AG09319 (cell line): Measurements from ENCODE around the gene UNC79.

Experiments
- DNase-seq: peaks from one replicate; pipeline ENCODE4 v3.0.0-alpha.2; 2010; ENCODE audit warnings: low read depth; ENCODE audit errors: extremely low read depth
- TF ChIP-seq, protein P1 (sequence below): IDR thresholded peaks from 2 replicates; pipeline ENCODE4 v1.5.1; 2011; ENCODE audit warnings: low read depth, mild to moderate bottlenecking, inconsistent platforms, low read length, moderate library complexity

The UNC79 gene

DNA sequence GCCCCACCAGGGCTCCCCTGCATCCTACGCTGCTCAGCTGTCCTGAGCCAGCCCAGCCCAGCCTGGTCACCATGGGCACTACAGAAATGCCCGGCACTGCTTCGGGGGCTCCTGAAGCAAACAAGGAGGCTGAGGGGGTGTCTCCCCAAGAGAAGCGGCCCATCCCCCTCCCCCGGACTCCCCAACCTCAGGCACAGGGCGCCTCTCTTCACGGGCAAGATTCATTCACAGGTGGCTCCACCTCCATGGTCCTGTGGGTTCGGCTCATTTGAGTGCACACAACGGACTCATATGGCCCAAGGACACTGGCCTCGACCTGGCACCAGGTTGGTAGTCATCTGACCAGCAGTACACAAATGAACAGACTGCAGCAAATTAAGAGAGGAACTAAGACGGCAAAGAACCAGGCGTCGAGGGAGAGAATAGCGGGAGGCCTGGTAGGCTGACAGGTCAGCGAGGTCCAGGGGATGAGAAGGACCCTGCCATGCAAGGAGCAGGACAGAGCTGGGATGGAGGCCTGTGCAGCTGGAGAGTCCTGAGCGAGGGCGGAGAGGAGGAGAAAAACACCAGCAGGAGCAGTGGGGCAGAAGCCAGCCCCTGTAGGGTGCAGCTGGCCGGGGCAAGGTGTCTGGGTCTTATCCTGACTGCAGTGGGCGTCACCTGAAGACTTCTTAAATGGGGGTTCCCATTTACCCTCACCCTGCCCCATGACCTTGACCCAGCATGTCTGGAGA, 297.3 kb downstream of the UNC79 start:
- TF ChIP-seq, protein P1, sequence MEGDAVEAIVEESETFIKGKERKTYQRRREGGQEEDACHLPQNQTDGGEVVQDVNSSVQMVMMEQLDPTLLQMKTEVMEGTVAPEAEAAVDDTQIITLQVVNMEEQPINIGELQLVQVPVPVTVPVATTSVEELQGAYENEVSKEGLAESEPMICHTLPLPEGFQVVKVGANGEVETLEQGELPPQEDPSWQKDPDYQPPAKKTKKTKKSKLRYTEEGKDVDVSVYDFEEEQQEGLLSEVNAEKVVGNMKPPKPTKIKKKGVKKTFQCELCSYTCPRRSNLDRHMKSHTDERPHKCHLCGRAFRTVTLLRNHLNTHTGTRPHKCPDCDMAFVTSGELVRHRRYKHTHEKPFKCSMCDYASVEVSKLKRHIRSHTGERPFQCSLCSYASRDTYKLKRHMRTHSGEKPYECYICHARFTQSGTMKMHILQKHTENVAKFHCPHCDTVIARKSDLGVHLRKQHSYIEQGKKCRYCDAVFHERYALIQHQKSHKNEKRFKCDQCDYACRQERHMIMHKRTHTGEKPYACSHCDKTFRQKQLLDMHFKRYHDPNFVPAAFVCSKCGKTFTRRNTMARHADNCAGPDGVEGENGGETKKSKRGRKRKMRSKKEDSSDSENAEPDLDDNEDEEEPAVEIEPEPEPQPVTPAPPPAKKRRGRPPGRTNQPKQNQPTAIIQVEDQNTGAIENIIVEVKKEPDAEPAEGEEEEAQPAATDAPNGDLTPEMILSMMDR, result no peak
- no peak for DNase-seq

DNA sequence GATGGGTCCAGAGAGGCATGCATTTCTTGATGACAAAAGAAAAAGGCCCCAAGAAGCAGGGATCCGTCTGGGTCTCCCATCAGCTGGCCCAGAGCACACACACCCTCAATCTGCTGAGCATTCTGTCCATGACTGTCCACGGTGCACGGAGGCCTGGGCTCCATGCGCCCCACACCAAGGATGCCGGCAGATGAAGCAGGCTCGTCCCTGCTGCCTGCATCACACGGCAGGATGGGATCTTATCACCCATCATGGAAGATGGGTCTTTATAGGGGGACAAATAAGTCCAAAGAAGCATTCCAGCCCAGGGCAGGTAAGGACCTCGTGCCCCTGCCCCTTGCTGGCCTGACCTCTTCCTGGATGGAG, 297.9 kb downstream of the UNC79 start:
- DNase-seq, result no peak
- TF ChIP-seq, protein P1, result no peak

DNA sequence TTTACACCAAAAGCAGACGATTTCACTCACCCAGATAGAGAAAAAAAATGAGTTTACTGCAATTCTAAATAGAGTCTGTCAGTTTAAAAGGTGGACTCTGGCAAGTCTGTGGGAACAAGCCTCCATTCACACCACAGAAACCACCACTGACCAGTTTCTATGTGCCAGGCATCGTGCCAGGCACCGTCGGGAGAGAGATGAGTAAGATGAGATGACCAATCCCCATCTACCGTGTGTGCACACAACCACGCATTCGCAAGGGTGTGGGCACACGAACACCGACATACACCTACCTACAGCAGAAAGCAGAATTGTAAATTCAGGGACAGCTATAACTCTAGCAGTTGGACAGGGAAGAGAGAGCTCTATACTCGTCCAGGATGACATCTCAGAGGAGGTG, 299.3 kb downstream of the UNC79 start:
- no peak for DNase-seq
- TF ChIP-seq, protein P1, result no peak

DNA sequence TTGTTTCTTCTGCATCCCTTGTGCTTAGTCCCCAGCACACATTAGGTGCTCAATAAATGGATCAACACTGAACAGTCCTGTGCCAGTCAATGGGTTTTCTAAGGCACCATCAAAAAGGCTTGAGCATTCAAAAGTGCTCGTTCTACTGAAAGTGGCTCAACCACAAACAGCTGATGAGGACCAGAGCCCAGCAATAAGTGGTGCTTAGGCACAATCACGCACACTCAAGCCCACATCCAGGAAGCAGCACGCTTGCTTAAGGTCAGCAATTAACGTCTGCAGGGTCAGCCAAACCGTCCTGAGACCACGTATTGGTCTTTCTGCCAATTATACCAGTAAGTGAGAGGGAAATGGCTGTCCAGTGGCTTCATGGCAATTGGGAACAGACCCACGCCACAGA, 301.0 kb downstream of the UNC79 start:
- no peak for DNase-seq
- TF ChIP-seq, protein P1, result no peak

DNA sequence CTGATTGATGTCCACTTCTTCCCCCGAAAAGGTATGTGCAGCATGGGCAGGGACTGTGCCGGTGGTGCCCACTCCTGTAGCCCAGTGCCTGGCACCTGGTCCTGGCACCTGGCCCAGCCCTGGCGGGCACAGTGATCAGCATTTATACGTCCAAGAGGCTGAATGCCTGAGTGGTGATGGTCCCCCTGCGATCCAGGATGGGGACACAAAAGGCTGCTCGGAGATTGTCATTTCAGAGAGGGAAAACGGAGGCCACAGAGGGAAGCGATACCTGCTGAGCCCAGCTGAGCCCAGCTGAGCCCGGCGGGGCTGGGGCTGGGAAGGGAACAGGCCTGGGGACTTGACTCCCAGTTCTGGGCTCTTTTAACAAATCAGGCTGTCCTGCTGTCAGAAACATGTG, 301.8 kb downstream of the UNC79 start:
- no peak for DNase-seq
- TF ChIP-seq, protein P1, result no peak

DNA sequence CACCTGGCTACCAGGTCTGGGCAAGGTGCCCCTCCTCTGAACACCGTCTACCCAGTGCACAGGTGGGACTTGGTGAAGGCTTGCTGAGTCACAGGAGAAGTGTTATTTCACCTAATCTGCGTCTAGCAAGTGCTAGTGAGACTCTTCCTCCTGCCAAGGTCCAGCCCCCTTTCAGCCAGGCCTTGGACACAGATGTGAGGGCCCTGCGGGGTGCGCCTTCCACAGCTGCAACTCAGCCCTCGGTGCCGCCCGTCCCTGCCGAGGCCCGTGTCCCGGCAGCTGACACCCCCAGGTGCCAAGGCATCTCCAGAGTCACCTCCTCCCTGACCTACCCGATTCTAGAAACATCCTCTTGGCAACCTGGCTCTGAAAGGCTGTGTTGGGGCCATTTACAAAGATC, 302.5 kb downstream of the UNC79 start:
- no peak for DNase-seq
- TF ChIP-seq, protein P1, result no peak

DNA sequence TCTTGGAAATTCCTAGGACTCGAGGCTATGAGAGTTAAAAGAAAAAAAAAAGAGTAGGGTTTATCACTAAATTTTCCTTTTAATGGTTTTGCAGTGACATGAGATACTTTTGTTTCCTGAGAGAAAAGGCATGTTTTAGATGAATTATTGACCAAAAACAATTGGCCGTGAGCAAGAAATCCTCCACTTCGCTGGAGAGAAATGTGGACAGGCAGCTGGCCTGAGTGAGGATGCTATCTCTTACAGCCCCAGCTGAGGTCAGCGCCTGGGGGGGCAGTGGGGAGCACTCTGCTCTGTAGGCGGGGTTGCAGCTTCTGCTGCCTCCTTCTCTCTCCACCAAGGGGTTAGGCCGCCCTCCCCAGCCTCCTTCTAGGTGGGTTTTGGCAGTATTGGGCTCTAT, 302.9 kb downstream of the UNC79 start:
- TF ChIP-seq, protein P1, result no peak
- DNase-seq, result no peak
